Progenitor cell of endocrine pancreas (in vitro differentiated cells): ENCODE measurements around the gene SAMD4A. TPM values are rescaled to one million over a fixed set of nuclear protein-coding genes. Genes with fewer than 3 reads are reported as not detected.

Experiments used
- DNase-seq: peaks from one replicate; pipeline ENCODE4 v3.0.0; 2021; ENCODE audit warnings: low spot score; ENCODE audit not compliant: unreplicated experiment
- H3K27ac Mint-ChIP-seq: 2 replicates; pipeline ENCODE4 v1.8.0; 2021; ENCODE audit warnings: mild to moderate bottlenecking, moderate library complexity, mixed read lengths
- H3K27me3 Mint-ChIP-seq: 2 replicates; pipeline ENCODE4 v1.8.0; 2021; ENCODE audit warnings: mixed read lengths
- H3K36me3 Mint-ChIP-seq: 2 replicates; pipeline ENCODE4 v1.8.0; 2022; ENCODE audit warnings: mixed read lengths; ENCODE audit not compliant: insufficient read depth
- H3K4me1 Mint-ChIP-seq: 2 replicates; pipeline ENCODE4 v1.8.0; 2021; ENCODE audit warnings: low read depth, mixed read lengths
- H3K4me3 Mint-ChIP-seq: 2 replicates; pipeline ENCODE4 v1.8.0; 2021; ENCODE audit warnings: low read depth, mild to moderate bottlenecking, moderate library complexity, mixed read lengths
- H3K9me3 Mint-ChIP-seq: 2 replicates; pipeline ENCODE4 v1.8.0; 2021; ENCODE audit warnings: low read depth, mixed read lengths
- total RNA-seq: library from RNA; stranded (reverse); gene quantifications from 2 replicates; pipeline ENCODE4 v1.2.1, GENCODE V29; 2021
- TF ChIP-seq, protein P1 (sequence below): fragments of 200-600 bp; sonication (generic); IDR thresholded peaks from one replicate; pipeline ENCODE4 v1.5.0; 2021; ENCODE audit warnings: antibody characterized with exemption, mild to moderate bottlenecking; ENCODE audit not compliant: unreplicated experiment

The SAMD4A gene
- total RNA-seq, 1 donor from 2014 or later, result 9.1 TPM

DNA sequence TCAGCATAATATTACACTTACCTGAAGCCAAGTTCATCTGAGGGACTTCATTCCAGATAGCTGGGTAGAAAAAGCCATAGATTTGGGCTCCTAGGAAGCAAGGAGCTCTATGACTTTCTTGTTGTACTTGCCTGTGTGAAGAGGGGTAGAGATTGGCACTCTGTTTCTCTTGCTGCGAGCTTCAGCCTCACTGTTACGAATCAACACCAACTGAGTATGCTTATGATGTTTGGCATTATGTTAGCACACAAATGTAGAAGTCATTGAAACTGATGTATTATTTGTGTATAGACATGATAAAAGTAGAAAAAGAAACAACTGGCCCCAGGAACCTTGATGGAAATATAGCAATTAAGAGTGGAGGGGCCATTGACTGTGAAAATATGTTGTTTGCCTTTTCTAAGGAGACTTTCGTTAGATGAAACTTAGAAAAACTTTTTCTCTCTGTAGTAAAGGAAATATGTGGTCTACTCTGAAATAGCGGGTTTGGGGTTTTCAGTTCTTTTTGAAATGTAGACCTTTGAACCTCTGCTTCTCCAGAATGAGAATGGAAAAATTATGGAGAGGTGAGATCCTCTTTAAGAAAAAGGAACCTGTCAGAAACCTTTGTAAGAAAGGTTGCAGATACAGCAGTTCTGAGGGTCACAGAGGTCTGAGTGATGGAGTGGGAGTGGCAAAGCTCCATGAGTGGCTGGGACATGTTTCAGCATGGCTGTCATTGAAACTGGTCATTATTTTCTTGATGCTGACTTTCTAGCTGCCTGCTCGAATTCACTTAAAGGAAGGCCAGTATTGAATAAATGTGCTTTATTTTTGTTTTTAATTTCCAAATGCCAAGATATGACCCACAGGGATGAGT lies 175.8 kb downstream of the SAMD4A start:
- Mint-ChIP-seq H3K4me1 (no peaks in the 10 kb centered on the region), H3K4me3 (no peak overlapping the region), H3K9me3 (no peaks in the 10 kb centered on the region), H3K36me3 (no peaks in the 10 kb centered on the region), H3K27me3 (no peaks in the 10 kb centered on the region), H3K27ac (no peak overlapping the region)
- no peak for DNase-seq
- TF ChIP-seq, protein P1, sequence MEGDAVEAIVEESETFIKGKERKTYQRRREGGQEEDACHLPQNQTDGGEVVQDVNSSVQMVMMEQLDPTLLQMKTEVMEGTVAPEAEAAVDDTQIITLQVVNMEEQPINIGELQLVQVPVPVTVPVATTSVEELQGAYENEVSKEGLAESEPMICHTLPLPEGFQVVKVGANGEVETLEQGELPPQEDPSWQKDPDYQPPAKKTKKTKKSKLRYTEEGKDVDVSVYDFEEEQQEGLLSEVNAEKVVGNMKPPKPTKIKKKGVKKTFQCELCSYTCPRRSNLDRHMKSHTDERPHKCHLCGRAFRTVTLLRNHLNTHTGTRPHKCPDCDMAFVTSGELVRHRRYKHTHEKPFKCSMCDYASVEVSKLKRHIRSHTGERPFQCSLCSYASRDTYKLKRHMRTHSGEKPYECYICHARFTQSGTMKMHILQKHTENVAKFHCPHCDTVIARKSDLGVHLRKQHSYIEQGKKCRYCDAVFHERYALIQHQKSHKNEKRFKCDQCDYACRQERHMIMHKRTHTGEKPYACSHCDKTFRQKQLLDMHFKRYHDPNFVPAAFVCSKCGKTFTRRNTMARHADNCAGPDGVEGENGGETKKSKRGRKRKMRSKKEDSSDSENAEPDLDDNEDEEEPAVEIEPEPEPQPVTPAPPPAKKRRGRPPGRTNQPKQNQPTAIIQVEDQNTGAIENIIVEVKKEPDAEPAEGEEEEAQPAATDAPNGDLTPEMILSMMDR, result no peak

DNA sequence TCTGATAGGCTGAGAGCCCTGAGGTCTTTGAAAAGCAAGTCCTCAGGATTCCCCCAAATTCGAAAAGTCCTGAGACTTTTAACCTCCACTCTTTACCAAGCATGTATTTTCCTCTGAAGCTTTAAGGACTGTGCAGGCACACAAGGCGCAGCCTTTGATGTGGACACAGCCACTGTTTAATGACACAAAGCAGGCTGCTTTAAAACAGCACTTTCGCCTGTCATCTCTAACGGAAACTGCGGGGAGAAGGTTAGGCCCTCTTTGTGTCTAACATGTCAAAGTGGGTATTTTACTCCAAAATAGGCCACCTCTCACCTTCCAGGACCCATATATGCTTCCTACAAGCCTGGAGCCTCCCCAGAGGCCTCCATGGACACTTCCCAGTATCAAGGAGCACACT lies 176.5 kb downstream of the SAMD4A start:
- Mint-ChIP-seq H3K27ac (no peak overlapping the region), H3K9me3 (no peaks in the 10 kb centered on the region), H3K4me3 (no peak overlapping the region), H3K36me3 (no peaks in the 10 kb centered on the region), H3K4me1 (no peaks in the 10 kb centered on the region), H3K27me3 (no peaks in the 10 kb centered on the region)
- no peak for DNase-seq
- TF ChIP-seq, protein P1, result no peak

DNA sequence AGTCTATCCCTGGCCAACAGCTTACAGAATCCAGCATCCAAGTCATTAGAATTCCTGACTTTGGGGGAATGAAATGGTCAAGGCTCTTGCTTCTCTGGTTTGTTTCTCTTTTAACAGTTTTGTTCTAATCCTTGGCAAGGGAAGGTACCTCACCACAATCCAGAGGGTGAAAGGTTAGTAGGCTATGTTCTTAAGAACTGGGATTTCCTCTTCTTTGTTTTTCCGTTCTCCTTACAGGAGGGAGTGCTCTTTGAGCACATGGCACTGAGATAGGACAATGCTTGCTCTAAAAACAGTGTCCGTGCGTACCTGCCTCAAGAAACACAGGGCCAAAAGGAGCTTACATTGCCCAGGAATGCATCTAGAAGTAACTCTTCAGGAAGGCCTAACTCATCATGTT lies 179.1 kb downstream of the SAMD4A start:
- Mint-ChIP-seq H3K4me3 (no peak overlapping the region), H3K9me3 (no peaks in the 10 kb centered on the region), H3K36me3 (no peaks in the 10 kb centered on the region), H3K4me1 (no peaks in the 10 kb centered on the region), H3K27me3 (no peaks in the 10 kb centered on the region), H3K27ac (no peak overlapping the region)
- TF ChIP-seq, protein P1, result no peak
- DNase-seq, result no peak

DNA sequence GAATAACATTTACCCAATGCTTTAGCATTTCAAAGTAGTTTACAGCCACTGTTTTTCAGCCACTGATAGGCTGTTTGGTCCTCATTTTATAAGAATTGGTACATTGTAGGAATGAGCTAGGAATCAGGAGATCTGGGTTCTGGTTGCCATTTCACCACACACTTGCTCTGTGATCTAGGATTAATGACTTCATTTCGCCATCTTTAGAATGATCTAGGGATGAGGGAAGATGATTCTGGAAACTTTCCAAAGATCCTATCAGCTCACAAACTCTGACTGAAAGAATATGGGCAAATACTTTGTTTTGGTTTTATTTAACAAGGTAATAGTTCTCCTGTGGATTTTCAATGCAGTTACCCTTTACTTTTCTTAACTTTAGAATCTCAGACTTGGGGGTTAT lies 180.7 kb downstream of the SAMD4A start:
- Mint-ChIP-seq H3K9me3 (no peaks in the 10 kb centered on the region), H3K36me3 (no peaks in the 10 kb centered on the region), H3K27me3 (no peaks in the 10 kb centered on the region), H3K4me3 (no peak overlapping the region), H3K4me1 (no peaks in the 10 kb centered on the region), H3K27ac (no peak overlapping the region)
- DNase-seq, result no peak
- TF ChIP-seq, protein P1, result no peak

DNA sequence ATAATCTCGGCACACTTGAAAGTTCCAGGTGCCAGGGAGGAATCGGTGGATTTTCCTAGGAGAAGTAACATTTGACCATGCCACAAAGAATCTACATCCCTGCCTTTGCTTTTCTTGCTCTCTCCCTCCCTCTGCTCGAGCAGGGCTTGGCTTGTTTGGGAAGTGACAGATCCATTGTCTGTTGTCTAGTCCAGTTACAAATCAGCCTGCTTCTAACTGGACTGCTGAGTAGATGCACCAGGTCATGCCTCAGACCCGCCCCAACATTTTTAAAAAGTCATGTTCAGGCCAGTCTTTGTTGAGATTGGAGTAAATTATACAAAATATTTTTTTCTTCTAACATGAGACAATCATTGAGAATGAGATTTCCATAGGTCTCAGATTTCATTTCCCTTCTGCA lies 182.3 kb downstream of the SAMD4A start:
- DNase-seq, result no peak
- TF ChIP-seq, protein P1, result no peak
- no peaks in the 10 kb centered on the region for H3K9me3 Mint-ChIP-seq
- H3K27ac Mint-ChIP-seq, result no peak overlapping the region
- no peaks in the 10 kb centered on the region for H3K4me1 Mint-ChIP-seq
- H3K4me3 Mint-ChIP-seq, result no peak overlapping the region
- no peaks in the 10 kb centered on the region for H3K36me3 Mint-ChIP-seq
- H3K27me3 Mint-ChIP-seq, result no peaks in the 10 kb centered on the region
